H1 (cell line): ENCODE measurements around the gene GLRX. TPM values are rescaled to one million over a fixed set of nuclear protein-coding genes. Genes with fewer than 3 reads are reported as not detected.

ENCODE experiments used
- CTCF ChIA-PET: fragments of 300-600 bp; sonication (Branson Sonifier 250); formaldehyde crosslinking; loops from one replicate; lab custom pipeline; 2021; ENCODE audit not compliant: partially characterized antibody; lab: Charles Lee
- POLR2A ChIA-PET: fragments of 300-600 bp; sonication (Branson Sonifier 250); formaldehyde crosslinking; loops from one replicate; lab custom pipeline; 2021; ENCODE audit warnings: inconsistent platforms; ENCODE audit not compliant: partially characterized antibody; lab: Charles Lee
- DNase-seq, 2 experiments: peaks; one replicate each; pipeline versions ENCODE4 v3.0.0 to v3.0.0-alpha.2; 2010 to 2022; ENCODE audit warnings: low spot score in 2 of 2, low read depth in 1 of 2, mixed read lengths in 1 of 2
- FAIRE-seq: peaks from 2 replicates; lab custom pipeline; 2011; peaks lifted over from hg19 to GRCh38; lab: Jason Lieb, UNC
- H2AFZ ChIP-seq: 2 replicates; pipeline ENCODE4 v1.8.1; 2012; ENCODE audit warnings: low read length, inconsistent platforms
- H2AK5ac ChIP-seq: 2 replicates; pipeline ENCODE4 v1.6.1; 2013; ENCODE audit warnings: low read depth, low read length
- H2BK120ac ChIP-seq: replicated peaks from 2 replicates; pipeline ENCODE3; 2013; ENCODE audit warnings: low read depth, low read length, inconsistent platforms
- H2BK12ac ChIP-seq: 2 replicates; pipeline ENCODE4 v1.6.1; 2013; ENCODE audit warnings: low read depth, low read length
- H2BK15ac ChIP-seq: 2 replicates; pipeline ENCODE4 v1.6.1; 2013; ENCODE audit warnings: low read length
- H2BK20ac ChIP-seq: 2 replicates; pipeline ENCODE4 v1.6.1; 2013; ENCODE audit warnings: low read length
- H2BK5ac ChIP-seq: 2 replicates; pipeline ENCODE4 v1.6.1; 2013; ENCODE audit warnings: low read depth, low read length
- H3K14ac ChIP-seq: 2 replicates; pipeline ENCODE4 v1.6.1; 2013; ENCODE audit warnings: inconsistent platforms; ENCODE audit not compliant: insufficient read length
- H3K18ac ChIP-seq: 2 replicates; pipeline ENCODE4 v1.6.1; 2013; ENCODE audit warnings: low read length; ENCODE audit errors: extremely low read depth
- H3K23ac ChIP-seq: 2 replicates; pipeline ENCODE4 v1.6.1; 2013; ENCODE audit warnings: inconsistent platforms; ENCODE audit not compliant: insufficient read length
- H3K23me2 ChIP-seq: 2 replicates; pipeline ENCODE4 v1.6.1; 2013; ENCODE audit warnings: low read depth, low read length
- H3K27ac ChIP-seq: 2 replicates; pipeline ENCODE4 v1.6.1; 2011; ENCODE audit warnings: low read depth, low read length, inconsistent platforms
- H3K27me3 ChIP-seq, 4 experiments: replicated peaks in 1 of 4; 1 replicate in 1 of 4; 2 replicates in 3 of 4; pipeline versions ENCODE4 v1.6.1 to v1.8.1; 2011 to 2013; ENCODE audit warnings: low read length in 3 of 4, mild to moderate bottlenecking in 3 of 4, inconsistent platforms in 2 of 4, mixed read lengths in 2 of 4, moderate library complexity in 1 of 4; ENCODE audit not compliant: control insufficient read depth in 3 of 4, insufficient read depth in 3 of 4; ENCODE audit errors: extremely low read depth in 1 of 4
- H3K36me3 ChIP-seq, 4 experiments: 2 replicates each; pipeline versions ENCODE4 v1.6.1 to v1.8.1; 2011 to 2013; ENCODE audit warnings: mild to moderate bottlenecking in 4 of 4, low read length in 3 of 4, moderate library complexity in 2 of 4, control low read depth in 1 of 4, inconsistent platforms in 1 of 4; ENCODE audit not compliant: insufficient read depth in 4 of 4, control insufficient read depth in 2 of 4
- H3K4ac ChIP-seq: replicated peaks from 2 replicates; pipeline ENCODE3; 2013; ENCODE audit warnings: low read length, low read depth, mixed read lengths, inconsistent platforms; ENCODE audit not compliant: insufficient read length
- H3K4me1 ChIP-seq, 4 experiments: replicated peaks in 1 of 4; 1 replicate in 1 of 4; 2 replicates in 3 of 4; pipeline versions ENCODE4 v1.6.1 to v1.8.1; 2011 to 2013; ENCODE audit warnings: low read length in 3 of 4, inconsistent platforms in 2 of 4, mixed read lengths in 1 of 4; ENCODE audit not compliant: insufficient read depth in 4 of 4, control insufficient read depth in 3 of 4
- H3K4me2 ChIP-seq, 2 experiments: 2 replicates each; pipeline versions ENCODE4 v1.6.1 to v1.8.1; 2011 to 2013; ENCODE audit warnings: low read depth in 2 of 2, low read length in 2 of 2, control low read depth in 1 of 2, inconsistent platforms in 1 of 2, mild to moderate bottlenecking in 1 of 2; ENCODE audit not compliant: insufficient read depth in 1 of 2
- H3K4me3 ChIP-seq, 4 experiments: fragments of 200-600, 300-600 bp in 1 of 4; sonication (generic), shearing (Covaris generic), sonication (Bioruptor Twin) in 1 of 4; 2 replicates each; pipeline versions ENCODE4 v1.5.1 to v1.8.1; 2011 to 2016; ENCODE audit warnings: low read length in 4 of 4, low read depth in 3 of 4, control low read depth in 2 of 4, inconsistent platforms in 2 of 4, mild to moderate bottlenecking in 2 of 4, mixed read lengths in 1 of 4, moderate library complexity in 1 of 4; ENCODE audit not compliant: insufficient read depth in 2 of 4; ENCODE audit errors: extremely low read depth in 1 of 4
- H3K56ac ChIP-seq: replicated peaks from 2 replicates; pipeline ENCODE3; 2013; ENCODE audit warnings: low read depth, mild to moderate bottlenecking, mixed read lengths, low read length, inconsistent platforms; ENCODE audit not compliant: insufficient read length
- H3K79me1 ChIP-seq: 2 replicates; pipeline ENCODE4 v1.6.1; 2013; ENCODE audit warnings: low read depth, low read length, control low read depth
- H3K79me2 ChIP-seq, 2 experiments: 2 replicates each; pipeline versions ENCODE4 v1.6.1 to v1.8.1; 2012 to 2013; ENCODE audit warnings: low read length in 2 of 2, mild to moderate bottlenecking in 2 of 2, inconsistent platforms in 1 of 2; ENCODE audit not compliant: insufficient read depth in 2 of 2, control insufficient read depth in 1 of 2
- H3K9ac ChIP-seq, 4 experiments: replicated peaks in 1 of 4; 1 replicate in 1 of 4; 2 replicates in 3 of 4; pipeline versions ENCODE4 v1.6.1 to v1.8.1; 2011 to 2013; ENCODE audit warnings: low read depth in 3 of 4, low read length in 3 of 4, control low read depth in 2 of 4, mild to moderate bottlenecking in 2 of 4, moderate library complexity in 2 of 4, inconsistent platforms in 1 of 4; ENCODE audit errors: extremely low read depth in 1 of 4
- H3K9me3 ChIP-seq, 2 experiments: 2 replicates each; pipeline versions ENCODE4 v1.6.1 to v1.8.1; 2012 to 2013; ENCODE audit warnings: mild to moderate bottlenecking in 2 of 2, moderate library complexity in 2 of 2, control low read depth in 1 of 2, inconsistent platforms in 1 of 2, low read depth in 1 of 2, low read length in 1 of 2, mixed read lengths in 1 of 2; ENCODE audit not compliant: insufficient read depth in 2 of 2
- H4K20me1 ChIP-seq, 2 experiments: replicated peaks in 1 of 2; 2 replicates each; pipeline versions ENCODE3 to v1.8.1; 2011 to 2013; ENCODE audit warnings: inconsistent platforms in 2 of 2, low read length in 2 of 2, mild to moderate bottlenecking in 1 of 2; ENCODE audit not compliant: insufficient read depth in 2 of 2, control insufficient read depth in 1 of 2
- H4K5ac ChIP-seq: 2 replicates; pipeline ENCODE4 v1.6.1; 2013; ENCODE audit warnings: low read length, low read depth, mixed read lengths, inconsistent platforms; ENCODE audit not compliant: insufficient read length
- H4K8ac ChIP-seq: 2 replicates; pipeline ENCODE4 v1.8.0; 2013; ENCODE audit warnings: mild to moderate bottlenecking, moderate library complexity, low read length, inconsistent platforms; ENCODE audit not compliant: insufficient read depth; ENCODE audit errors: extremely low read depth
- H4K91ac ChIP-seq: replicated peaks from 2 replicates; pipeline ENCODE3; 2013; ENCODE audit warnings: low read length, mixed read lengths, inconsistent platforms; ENCODE audit not compliant: insufficient read length
- EP300 ChIP-seq, 2 experiments: IDR thresholded peaks; 1 replicate in 1 of 2; 2 replicates in 1 of 2; pipeline ENCODE4 v1.6.1; 2011 to 2012; ENCODE audit warnings: low read depth in 2 of 2, low read length in 2 of 2, mild to moderate bottlenecking in 2 of 2, borderline replicate concordance in 1 of 2, inconsistent platforms in 1 of 2, moderate library complexity in 1 of 2
- HDAC2 ChIP-seq, 2 experiments: fragments of 300-600 bp in 1 of 2; sonication (generic) in 1 of 2; IDR thresholded peaks; 2 replicates each; pipeline ENCODE4 v1.6.1; 2011 to 2012; ENCODE audit warnings: low read depth in 2 of 2, low read length in 2 of 2, mild to moderate bottlenecking in 2 of 2, moderate library complexity in 2 of 2, borderline replicate concordance in 1 of 2, inconsistent platforms in 1 of 2
- SIX5 ChIP-seq: IDR thresholded peaks from 2 replicates; pipeline ENCODE4 v1.6.1; 2011; ENCODE audit warnings: mild to moderate bottlenecking, low read depth, low read length
- SRF ChIP-seq: IDR thresholded peaks from 2 replicates; pipeline ENCODE4 v1.6.1; 2011; ENCODE audit warnings: mild to moderate bottlenecking, low read depth, low read length, moderate library complexity
- TBP ChIP-seq: IDR thresholded peaks from 2 replicates; pipeline ENCODE4 v1.6.1; 2011; ENCODE audit warnings: low read depth, low read length, improper control_type of control experiment
- YY1 ChIP-seq: IDR thresholded peaks from 2 replicates; pipeline ENCODE4 v1.6.1; 2011; ENCODE audit warnings: low read depth, mild to moderate bottlenecking, low read length
- WGBS, 2 experiments: shearing (Covaris generic) in 1 of 2; methylation state at CpG; one replicate each; pipeline versions ENCODE4 v1.1.6 to v1.1.7; 2013 to 2015; ENCODE audit warnings: low lambda C conversion rate in 2 of 2, mixed read lengths in 2 of 2, inconsistent platforms in 1 of 2, low coverage in 1 of 2, missing lambda C conversion rate in 1 of 2; ENCODE audit not compliant: insufficient replicate concordance in 2 of 2, insufficient coverage in 1 of 2, insufficient read length in 1 of 2; ENCODE audit errors: extremely low coverage in 1 of 2, missing lambda C conversion rate in 1 of 2; 5-methylcytosine and 5-hydroxymethylcytosine counted together
- polyA plus RNA-seq, 7 experiments: library from polyadenylated mRNA; depleted of rRNA in 3 of 7; stranded (reverse) in 5 of 7; unstranded in 2 of 7; fragments of >200 nt in 5 of 7; fragments of 200-250 nt in 2 of 7; gene quantifications; 1 replicate in 5 of 7; 2 replicates in 1 of 7; 4 replicates in 1 of 7; pipeline versions ENCODE4 v1.2.1 to v1.2.3, GENCODE V29; 2011 to 2013; ENCODE audit warnings: missing spikeins in 2 of 7, mixed read lengths in 2 of 7
- total RNA-seq: library from RNA; stranded (reverse); fragmentation: NEBNext Ultra II Directional; extraction: Animal tissue kit (Norgen Biotek cat#: 25700); gene quantifications from 2 replicates; pipeline ENCODE4 v1.2.1, GENCODE V29; 2021
- TF ChIP-seq, protein P1 (sequence below), 3 experiments: IDR thresholded peaks; 1 replicate in 2 of 3; 2 replicates in 1 of 3; pipeline versions ENCODE4 v1.5.1 to v1.6.1; 2011; ENCODE audit warnings: low read length in 3 of 3, mild to moderate bottlenecking in 3 of 3, inconsistent platforms in 2 of 3, low read depth in 1 of 3, moderate library complexity in 1 of 3; ENCODE audit not compliant: insufficient read depth in 1 of 3; ENCODE audit errors: control extremely low read depth in 1 of 3

The GLRX gene
- total and polyA plus RNA-seq, 2 of the 8 experiments (the other 6 are each of a cell fraction or from before 2014, with no cell fraction given): 22.9 to 31.2 TPM

DNA sequence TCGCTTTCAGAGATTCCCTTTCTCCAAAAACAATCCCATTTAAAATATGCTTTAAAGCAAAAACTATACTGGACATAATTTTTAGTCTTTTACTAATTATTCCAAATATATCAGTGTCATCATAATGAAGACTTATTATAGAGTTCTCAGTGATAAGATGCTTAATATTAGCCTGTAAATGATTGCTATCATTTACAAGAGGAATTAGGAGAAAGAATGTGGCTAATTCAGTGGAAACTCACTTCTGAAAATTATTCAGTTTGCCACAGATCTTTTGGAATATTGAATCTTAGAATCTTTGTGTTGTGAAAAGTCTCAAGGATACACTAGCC, 24.7 kb upstream of the GLRX start:
- Histone ChIP-seq H2BK20ac (no peak overlapping the region), H3K4me1 (no peaks in the 10 kb centered on the region), H2BK12ac (no peak overlapping the region), H3K79me1 (no peaks in the 10 kb centered on the region), H3K36me3 (no peaks in the 10 kb centered on the region), H3K23me2 (no peaks in the 10 kb centered on the region; the same call in 1 of the 2 replicates), H3K27ac (no peak overlapping the region), H3K4me2 (no peak overlapping the region), H3K56ac (no peak overlapping the region), H3K4me3 (no peak overlapping the region), H3K9ac (no peak overlapping the region), H4K8ac (no peak overlapping the region), H2BK15ac (no peak overlapping the region), H2BK5ac (no peak overlapping the region), H3K4ac (no peak overlapping the region), H3K14ac (no peak overlapping the region), H3K9me3 (no peaks in the 10 kb centered on the region; a peak in 1 of 4 replicates), H3K27me3 (no peaks in the 10 kb centered on the region), H3K23ac (no peak overlapping the region), H2AFZ (no peak overlapping the region), H3K18ac (no peak overlapping the region), H4K91ac (no peak overlapping the region), H2AK5ac (no peak overlapping the region), H4K5ac (no peak overlapping the region), H2BK120ac (no peak overlapping the region), H4K20me1 (no peaks in the 10 kb centered on the region), H3K79me2 (no peaks in the 10 kb centered on the region)
- DNase-seq (no peak), FAIRE-seq (no peak)
- CTCF ChIA-PET: interaction anchor here (0.8 to 5.7 kb wide), 22 partner anchors 9 to 878 kb away, joined by 3 to 120 read pairs (median 6); partner anchors contain the start of genes GLRX, GPR150, RFESD and RHOBTB3
- WGBS, 2 experiments: 21% methylated on average over 1 of the region's 1 CpG; no CpG with 5 or more reads in 1 of the 2 experiments
- POLR2A ChIA-PET: no interaction called here
- TF ChIP-seq EP300 (IDR thresholded peaks at IDR 0.05; ENCODE audit: borderline replicate concordance in 1 of 2, low read depth in 2 of 2, low read length in 2 of 2): no peak
- TF ChIP-seq SRF: no peak
- TF ChIP-seq HDAC2 (IDR thresholded peaks at IDR 0.05; ENCODE audit: borderline replicate concordance in 1 of 2, low read depth in 2 of 2, low read length in 2 of 2): no peak
- TF ChIP-seq TBP: no peak
- no peak for TF ChIP-seq YY1
- TF ChIP-seq, protein P1, sequence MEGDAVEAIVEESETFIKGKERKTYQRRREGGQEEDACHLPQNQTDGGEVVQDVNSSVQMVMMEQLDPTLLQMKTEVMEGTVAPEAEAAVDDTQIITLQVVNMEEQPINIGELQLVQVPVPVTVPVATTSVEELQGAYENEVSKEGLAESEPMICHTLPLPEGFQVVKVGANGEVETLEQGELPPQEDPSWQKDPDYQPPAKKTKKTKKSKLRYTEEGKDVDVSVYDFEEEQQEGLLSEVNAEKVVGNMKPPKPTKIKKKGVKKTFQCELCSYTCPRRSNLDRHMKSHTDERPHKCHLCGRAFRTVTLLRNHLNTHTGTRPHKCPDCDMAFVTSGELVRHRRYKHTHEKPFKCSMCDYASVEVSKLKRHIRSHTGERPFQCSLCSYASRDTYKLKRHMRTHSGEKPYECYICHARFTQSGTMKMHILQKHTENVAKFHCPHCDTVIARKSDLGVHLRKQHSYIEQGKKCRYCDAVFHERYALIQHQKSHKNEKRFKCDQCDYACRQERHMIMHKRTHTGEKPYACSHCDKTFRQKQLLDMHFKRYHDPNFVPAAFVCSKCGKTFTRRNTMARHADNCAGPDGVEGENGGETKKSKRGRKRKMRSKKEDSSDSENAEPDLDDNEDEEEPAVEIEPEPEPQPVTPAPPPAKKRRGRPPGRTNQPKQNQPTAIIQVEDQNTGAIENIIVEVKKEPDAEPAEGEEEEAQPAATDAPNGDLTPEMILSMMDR (IDR thresholded peaks at IDR 0.05; ENCODE audit: control extremely low read depth in 1 of 3, insufficient read depth in 1 of 3, low read depth in 1 of 3, low read length in 3 of 3): no peak
- no peak for TF ChIP-seq SIX5
